HG02943 (cell line): ENCODE measurements around the gene TMOD2.
"Not testable (repeated sequence)": the region's sequence is repeated elsewhere in the genome, so short reads cannot be mapped to it uniquely, and the experiment has no call there.

Source experiments
- ATAC-seq: cut with Tn5 transposase; IDR thresholded peaks from one replicate; pipeline ENCODE4 v1.9.1; 2021; ENCODE audit warnings: mild to moderate bottlenecking, low read depth, moderate library complexity; ENCODE audit not compliant: unreplicated experiment

Gene TMOD2

GRCh38 chr15:51768018-51768417, 16.6 kb downstream of the TMOD2 start:
- no peak for ATAC-seq

GRCh38 chr15:51770902-51771301, 19.5 kb downstream of the TMOD2 start:
- ATAC-seq: no peak

- no peak for ATAC-seq
Measured at GRCh38 chr15:51771773-51772172, 20.4 kb downstream of the TMOD2 start.

GRCh38 chr15:51774916-51775315, 23.5 kb downstream of the TMOD2 start:
- ATAC-seq: no peak

- ATAC-seq: no peak
Measured at GRCh38 chr15:51775967-51776816, 24.8 kb downstream of the TMOD2 start.

- no peak for ATAC-seq
Measured at GRCh38 chr15:51776952-51777569, 25.7 kb downstream of the TMOD2 start.

GRCh38 chr15:51780636-51781035, 29.2 kb downstream of the TMOD2 start:
- ATAC-seq: no peak

GRCh38 chr15:51781506-51781905, 30.1 kb downstream of the TMOD2 start:
- no peak for ATAC-seq

- ATAC-seq: no peak
Measured at GRCh38 chr15:51782357-51782896, 31.0 kb downstream of the TMOD2 start.

- ATAC-seq: no peak
Measured at GRCh38 chr15:51783967-51784366, 32.6 kb downstream of the TMOD2 start.

GRCh38 chr15:51787130-51787529, 35.7 kb downstream of the TMOD2 start:
- ATAC-seq: not testable (repeated sequence)

- not testable (repeated sequence) for ATAC-seq
Measured at GRCh38 chr15:51792474-51792873, 41.1 kb downstream of the TMOD2 start.

GRCh38 chr15:51793521-51794305, 42.3 kb downstream of the TMOD2 start:
- ATAC-seq: no peak

GRCh38 chr15:51796847-51797401, 45.5 kb downstream of the TMOD2 start:
- no peak for ATAC-seq

- ATAC-seq: no peak
Measured at GRCh38 chr15:51798281-51798680, 46.9 kb downstream of the TMOD2 start.

- ATAC-seq: no peak
Measured at GRCh38 chr15:51799282-51800252, 48.2 kb downstream of the TMOD2 start.

- no peak for ATAC-seq
Measured at GRCh38 chr15:51801391-51801835, 50.0 kb downstream of the TMOD2 start.

GRCh38 chr15:51802593-51802992, 51.2 kb downstream of the TMOD2 start:
- no peak for ATAC-seq

GRCh38 chr15:51803965-51804364, 52.6 kb downstream of the TMOD2 start:
- no peak for ATAC-seq
